Stimulated activated CD4-positive, alpha-beta T cell treated with anti-CD3 and anti-CD28 coated beads, TNF-alpha, amount 100 ng/mL, for 4 hours (primary cell): ENCODE measurements around the gene SPRR5.

Experiments used
- DNase-seq, 3 experiments: peaks; one replicate each; pipeline ENCODE4 v3.0.0-alpha.2; 2020; ENCODE audit warnings: low read depth in 3 of 3

Gene SPRR5

GRCh38 chr1:152946248-152946647, 758 bp upstream of the SPRR5 start:
- DNase-seq, result no peak

GRCh38 chr1:152951711-152952110, 4.7 kb downstream of the SPRR5 start:
- no peak for DNase-seq

- DNase-seq, result no peak
Measured at GRCh38 chr1:152953761-152954160, 6.8 kb downstream of the SPRR5 start.

- DNase-seq, result no peak
Measured at GRCh38 chr1:152954436-152954835, 7.4 kb downstream of the SPRR5 start.

- no peak for DNase-seq
Measured at GRCh38 chr1:152957561-152957960, 10.6 kb downstream of the SPRR5 start.

GRCh38 chr1:152959273-152959672, 12.3 kb downstream of the SPRR5 start:
- no peak for DNase-seq

GRCh38 chr1:152959801-152960451, 12.9 kb downstream of the SPRR5 start:
- DNase-seq, result no peak

- DNase-seq, result no peak
Measured at GRCh38 chr1:152960452-152961044, 13.5 kb downstream of the SPRR5 start.

GRCh38 chr1:152961226-152961891, 14.4 kb downstream of the SPRR5 start:
- no peak for DNase-seq

- no peak for DNase-seq
Measured at GRCh38 chr1:152962876-152963415, 15.9 kb downstream of the SPRR5 start.

GRCh38 chr1:152964536-152964935, 17.5 kb downstream of the SPRR5 start:
- no peak for DNase-seq

GRCh38 chr1:152965853-152966252, 18.8 kb downstream of the SPRR5 start:
- no peak for DNase-seq

- DNase-seq, result no peak
Measured at GRCh38 chr1:152967201-152967600, 20.2 kb downstream of the SPRR5 start.

GRCh38 chr1:152968248-152968647, 21.2 kb downstream of the SPRR5 start:
- DNase-seq, result no peak

- no peak for DNase-seq
Measured at GRCh38 chr1:152969036-152969435, 22.0 kb downstream of the SPRR5 start.

- no peak for DNase-seq
Measured at GRCh38 chr1:152970495-152970894, 23.5 kb downstream of the SPRR5 start, which contains the start of gene SPRR4. Gene SPRR4, plus strand, starts transcription at chr1:152970648. Its CDS starts 1,243 bp downstream, at chr1:152971891.

- DNase-seq, result no peak
Measured at GRCh38 chr1:152972196-152972886, 25.3 kb downstream of the SPRR5 start.

GRCh38 chr1:152976688-152977087, 29.7 kb downstream of the SPRR5 start:
- no peak for DNase-seq

- no peak for DNase-seq
Measured at GRCh38 chr1:152977614-152978013, 30.6 kb downstream of the SPRR5 start.

- DNase-seq, result no peak
Measured at GRCh38 chr1:152980676-152981075, 33.7 kb downstream of the SPRR5 start.

- DNase-seq, result no peak
Measured at GRCh38 chr1:152981146-152981871, 34.3 kb downstream of the SPRR5 start.

GRCh38 chr1:152982076-152982475, 35.1 kb downstream of the SPRR5 start:
- DNase-seq, result no peak
